H1 (cell line): ENCODE measurements around the gene MRPS30. TPM values are rescaled to one million over a fixed set of nuclear protein-coding genes. Genes with fewer than 3 reads are reported as not detected.

Experiments
- CTCF ChIA-PET: fragments of 300-600 bp; sonication (Branson Sonifier 250); formaldehyde crosslinking; loops from one replicate; lab custom pipeline; 2021; ENCODE audit not compliant: partially characterized antibody; lab: Charles Lee
- POLR2A ChIA-PET: fragments of 300-600 bp; sonication (Branson Sonifier 250); formaldehyde crosslinking; loops from one replicate; lab custom pipeline; 2021; ENCODE audit warnings: inconsistent platforms; ENCODE audit not compliant: partially characterized antibody; lab: Charles Lee
- DNase-seq, 2 experiments: peaks; one replicate each; pipeline versions ENCODE4 v3.0.0 to v3.0.0-alpha.2; 2010 to 2022; ENCODE audit warnings: low spot score in 2 of 2, low read depth in 1 of 2, mixed read lengths in 1 of 2
- FAIRE-seq: peaks from 2 replicates; lab custom pipeline; 2011; peaks lifted over from hg19 to GRCh38; lab: Jason Lieb, UNC
- H2AFZ ChIP-seq: 2 replicates; pipeline ENCODE4 v1.8.1; 2012; ENCODE audit warnings: low read length, inconsistent platforms
- H2AK5ac ChIP-seq: 2 replicates; pipeline ENCODE4 v1.6.1; 2013; ENCODE audit warnings: low read depth, low read length
- H2BK120ac ChIP-seq: replicated peaks from 2 replicates; pipeline ENCODE3; 2013; ENCODE audit warnings: low read depth, low read length, inconsistent platforms
- H2BK12ac ChIP-seq: 2 replicates; pipeline ENCODE4 v1.6.1; 2013; ENCODE audit warnings: low read depth, low read length
- H2BK15ac ChIP-seq: 2 replicates; pipeline ENCODE4 v1.6.1; 2013; ENCODE audit warnings: low read length
- H2BK20ac ChIP-seq: 2 replicates; pipeline ENCODE4 v1.6.1; 2013; ENCODE audit warnings: low read length
- H2BK5ac ChIP-seq: 2 replicates; pipeline ENCODE4 v1.6.1; 2013; ENCODE audit warnings: low read depth, low read length
- H3K14ac ChIP-seq: 2 replicates; pipeline ENCODE4 v1.6.1; 2013; ENCODE audit warnings: inconsistent platforms; ENCODE audit not compliant: insufficient read length
- H3K18ac ChIP-seq: 2 replicates; pipeline ENCODE4 v1.6.1; 2013; ENCODE audit warnings: low read length; ENCODE audit errors: extremely low read depth
- H3K23ac ChIP-seq: 2 replicates; pipeline ENCODE4 v1.6.1; 2013; ENCODE audit warnings: inconsistent platforms; ENCODE audit not compliant: insufficient read length
- H3K23me2 ChIP-seq: 2 replicates; pipeline ENCODE4 v1.6.1; 2013; ENCODE audit warnings: low read depth, low read length
- H3K27ac ChIP-seq: 2 replicates; pipeline ENCODE4 v1.6.1; 2011; ENCODE audit warnings: low read depth, low read length, inconsistent platforms
- H3K27me3 ChIP-seq, 4 experiments: replicated peaks in 1 of 4; 1 replicate in 1 of 4; 2 replicates in 3 of 4; pipeline versions ENCODE4 v1.6.1 to v1.8.1; 2011 to 2013; ENCODE audit warnings: low read length in 3 of 4, mild to moderate bottlenecking in 3 of 4, inconsistent platforms in 2 of 4, mixed read lengths in 2 of 4, moderate library complexity in 1 of 4; ENCODE audit not compliant: control insufficient read depth in 3 of 4, insufficient read depth in 3 of 4; ENCODE audit errors: extremely low read depth in 1 of 4
- H3K36me3 ChIP-seq, 4 experiments: 2 replicates each; pipeline versions ENCODE4 v1.6.1 to v1.8.1; 2011 to 2013; ENCODE audit warnings: mild to moderate bottlenecking in 4 of 4, low read length in 3 of 4, moderate library complexity in 2 of 4, control low read depth in 1 of 4, inconsistent platforms in 1 of 4; ENCODE audit not compliant: insufficient read depth in 4 of 4, control insufficient read depth in 2 of 4
- H3K4ac ChIP-seq: replicated peaks from 2 replicates; pipeline ENCODE3; 2013; ENCODE audit warnings: low read length, low read depth, mixed read lengths, inconsistent platforms; ENCODE audit not compliant: insufficient read length
- H3K4me1 ChIP-seq, 4 experiments: replicated peaks in 1 of 4; 1 replicate in 1 of 4; 2 replicates in 3 of 4; pipeline versions ENCODE4 v1.6.1 to v1.8.1; 2011 to 2013; ENCODE audit warnings: low read length in 3 of 4, inconsistent platforms in 2 of 4, mixed read lengths in 1 of 4; ENCODE audit not compliant: insufficient read depth in 4 of 4, control insufficient read depth in 3 of 4
- H3K4me2 ChIP-seq, 2 experiments: 2 replicates each; pipeline versions ENCODE4 v1.6.1 to v1.8.1; 2011 to 2013; ENCODE audit warnings: low read depth in 2 of 2, low read length in 2 of 2, control low read depth in 1 of 2, inconsistent platforms in 1 of 2, mild to moderate bottlenecking in 1 of 2; ENCODE audit not compliant: insufficient read depth in 1 of 2
- H3K4me3 ChIP-seq, 4 experiments: fragments of 200-600, 300-600 bp in 1 of 4; sonication (generic), shearing (Covaris generic), sonication (Bioruptor Twin) in 1 of 4; 2 replicates each; pipeline versions ENCODE4 v1.5.1 to v1.8.1; 2011 to 2016; ENCODE audit warnings: low read length in 4 of 4, low read depth in 3 of 4, control low read depth in 2 of 4, inconsistent platforms in 2 of 4, mild to moderate bottlenecking in 2 of 4, mixed read lengths in 1 of 4, moderate library complexity in 1 of 4; ENCODE audit not compliant: insufficient read depth in 2 of 4; ENCODE audit errors: extremely low read depth in 1 of 4
- H3K56ac ChIP-seq: replicated peaks from 2 replicates; pipeline ENCODE3; 2013; ENCODE audit warnings: low read depth, mild to moderate bottlenecking, mixed read lengths, low read length, inconsistent platforms; ENCODE audit not compliant: insufficient read length
- H3K79me1 ChIP-seq: 2 replicates; pipeline ENCODE4 v1.6.1; 2013; ENCODE audit warnings: low read depth, low read length, control low read depth
- H3K79me2 ChIP-seq, 2 experiments: 2 replicates each; pipeline versions ENCODE4 v1.6.1 to v1.8.1; 2012 to 2013; ENCODE audit warnings: low read length in 2 of 2, mild to moderate bottlenecking in 2 of 2, inconsistent platforms in 1 of 2; ENCODE audit not compliant: insufficient read depth in 2 of 2, control insufficient read depth in 1 of 2
- H3K9ac ChIP-seq, 4 experiments: replicated peaks in 1 of 4; 1 replicate in 1 of 4; 2 replicates in 3 of 4; pipeline versions ENCODE4 v1.6.1 to v1.8.1; 2011 to 2013; ENCODE audit warnings: low read depth in 3 of 4, low read length in 3 of 4, control low read depth in 2 of 4, mild to moderate bottlenecking in 2 of 4, moderate library complexity in 2 of 4, inconsistent platforms in 1 of 4; ENCODE audit errors: extremely low read depth in 1 of 4
- H3K9me3 ChIP-seq, 2 experiments: 2 replicates each; pipeline versions ENCODE4 v1.6.1 to v1.8.1; 2012 to 2013; ENCODE audit warnings: mild to moderate bottlenecking in 2 of 2, moderate library complexity in 2 of 2, control low read depth in 1 of 2, inconsistent platforms in 1 of 2, low read depth in 1 of 2, low read length in 1 of 2, mixed read lengths in 1 of 2; ENCODE audit not compliant: insufficient read depth in 2 of 2
- H4K20me1 ChIP-seq, 2 experiments: replicated peaks in 1 of 2; 2 replicates each; pipeline versions ENCODE3 to v1.8.1; 2011 to 2013; ENCODE audit warnings: inconsistent platforms in 2 of 2, low read length in 2 of 2, mild to moderate bottlenecking in 1 of 2; ENCODE audit not compliant: insufficient read depth in 2 of 2, control insufficient read depth in 1 of 2
- H4K5ac ChIP-seq: 2 replicates; pipeline ENCODE4 v1.6.1; 2013; ENCODE audit warnings: low read length, low read depth, mixed read lengths, inconsistent platforms; ENCODE audit not compliant: insufficient read length
- H4K8ac ChIP-seq: 2 replicates; pipeline ENCODE4 v1.8.0; 2013; ENCODE audit warnings: mild to moderate bottlenecking, moderate library complexity, low read length, inconsistent platforms; ENCODE audit not compliant: insufficient read depth; ENCODE audit errors: extremely low read depth
- H4K91ac ChIP-seq: replicated peaks from 2 replicates; pipeline ENCODE3; 2013; ENCODE audit warnings: low read length, mixed read lengths, inconsistent platforms; ENCODE audit not compliant: insufficient read length
- CBX8 ChIP-seq: fragments of 300-800, 300-1000 bp; sonication (generic); IDR thresholded peaks from 2 replicates; pipeline ENCODE4 v1.7.1; 2016; ENCODE audit warnings: low read depth, low read length, borderline replicate concordance
- CHD1 ChIP-seq: IDR thresholded peaks from 2 replicates; pipeline ENCODE4 v1.6.1; 2012; ENCODE audit warnings: low read depth, low read length, improper control_type of control experiment
- EGR1 ChIP-seq: IDR thresholded peaks from 2 replicates; pipeline ENCODE4 v1.6.1; 2011; ENCODE audit warnings: low read depth, low read length, borderline replicate concordance
- POU5F1 ChIP-seq: IDR thresholded peaks from 2 replicates; pipeline ENCODE4 v1.6.1; 2011; ENCODE audit warnings: low read depth, mild to moderate bottlenecking, low read length, moderate library complexity
- RNF2 ChIP-seq: fragments of 200-900, 300-1000 bp; sonication (generic); IDR thresholded peaks from 2 replicates; pipeline ENCODE4 v1.7.1; 2016; ENCODE audit warnings: borderline replicate concordance, low read depth, mild to moderate bottlenecking, antibody characterized with exemption, low read length; ENCODE audit not compliant: poor library complexity, severe bottlenecking; ENCODE audit errors: missing control alignments
- SIN3A ChIP-seq, 2 experiments: IDR thresholded peaks in 1 of 2; conservative IDR thresholded peaks in 1 of 2; 2 replicates each; pipeline ENCODE4 v1.6.1; 2011 to 2012; ENCODE audit warnings: low read length in 2 of 2, improper control_type of control experiment in 1 of 2, low read depth in 1 of 2, mild to moderate bottlenecking in 1 of 2
- SIX5 ChIP-seq: IDR thresholded peaks from 2 replicates; pipeline ENCODE4 v1.6.1; 2011; ENCODE audit warnings: mild to moderate bottlenecking, low read depth, low read length
- SP1 ChIP-seq: IDR thresholded peaks from 2 replicates; pipeline ENCODE4 v1.6.1; 2011; ENCODE audit warnings: low read depth, low read length
- TAF7 ChIP-seq: optimal IDR thresholded peaks from 2 replicates; pipeline ENCODE3; 2011; ENCODE audit warnings: low read depth, mild to moderate bottlenecking, inconsistent platforms, low read length, moderate library complexity, borderline replicate concordance
- TCF12 ChIP-seq: IDR thresholded peaks from 2 replicates; pipeline ENCODE4 v1.6.1; 2011; ENCODE audit warnings: low read depth, mild to moderate bottlenecking, low read length
- YY1 ChIP-seq: IDR thresholded peaks from 2 replicates; pipeline ENCODE4 v1.6.1; 2011; ENCODE audit warnings: low read depth, mild to moderate bottlenecking, low read length
- whole genome bisulfite sequencing, 2 experiments: shearing (Covaris generic) in 1 of 2; methylation state at CpG; one replicate each; pipeline versions ENCODE4 v1.1.6 to v1.1.7; 2013 to 2015; ENCODE audit warnings: low lambda C conversion rate in 2 of 2, mixed read lengths in 2 of 2, inconsistent platforms in 1 of 2, low coverage in 1 of 2, missing lambda C conversion rate in 1 of 2; ENCODE audit not compliant: insufficient replicate concordance in 2 of 2, insufficient coverage in 1 of 2, insufficient read length in 1 of 2; ENCODE audit errors: extremely low coverage in 1 of 2, missing lambda C conversion rate in 1 of 2; 5-methylcytosine and 5-hydroxymethylcytosine counted together
- polyA plus RNA-seq, 7 experiments: library from polyadenylated mRNA; depleted of rRNA in 3 of 7; stranded (reverse) in 5 of 7; unstranded in 2 of 7; fragments of >200 nt in 5 of 7; fragments of 200-250 nt in 2 of 7; gene quantifications; 1 replicate in 5 of 7; 2 replicates in 1 of 7; 4 replicates in 1 of 7; pipeline versions ENCODE4 v1.2.1 to v1.2.3, GENCODE V29; 2011 to 2013; ENCODE audit warnings: missing spikeins in 2 of 7, mixed read lengths in 2 of 7
- total RNA-seq: library from RNA; stranded (reverse); fragmentation: NEBNext Ultra II Directional; extraction: Animal tissue kit (Norgen Biotek cat#: 25700); gene quantifications from 2 replicates; pipeline ENCODE4 v1.2.1, GENCODE V29; 2021
- TF ChIP-seq, protein P1 (sequence below): IDR thresholded peaks from 2 replicates; pipeline ENCODE4 v1.6.1; 2012; ENCODE audit warnings: inconsistent platforms
- TF ChIP-seq, protein P2 (sequence below): IDR thresholded peaks from 2 replicates; pipeline ENCODE4 v1.6.1; 2011; ENCODE audit warnings: low read depth, mild to moderate bottlenecking, low read length; ENCODE audit not compliant: insufficient read depth

The MRPS30 gene
- total and polyA plus RNA-seq, 2 of the 8 experiments (the other 6 are each of a cell fraction or from before 2014, with no cell fraction given), result 61.9 to 85.2 TPM

DNA sequence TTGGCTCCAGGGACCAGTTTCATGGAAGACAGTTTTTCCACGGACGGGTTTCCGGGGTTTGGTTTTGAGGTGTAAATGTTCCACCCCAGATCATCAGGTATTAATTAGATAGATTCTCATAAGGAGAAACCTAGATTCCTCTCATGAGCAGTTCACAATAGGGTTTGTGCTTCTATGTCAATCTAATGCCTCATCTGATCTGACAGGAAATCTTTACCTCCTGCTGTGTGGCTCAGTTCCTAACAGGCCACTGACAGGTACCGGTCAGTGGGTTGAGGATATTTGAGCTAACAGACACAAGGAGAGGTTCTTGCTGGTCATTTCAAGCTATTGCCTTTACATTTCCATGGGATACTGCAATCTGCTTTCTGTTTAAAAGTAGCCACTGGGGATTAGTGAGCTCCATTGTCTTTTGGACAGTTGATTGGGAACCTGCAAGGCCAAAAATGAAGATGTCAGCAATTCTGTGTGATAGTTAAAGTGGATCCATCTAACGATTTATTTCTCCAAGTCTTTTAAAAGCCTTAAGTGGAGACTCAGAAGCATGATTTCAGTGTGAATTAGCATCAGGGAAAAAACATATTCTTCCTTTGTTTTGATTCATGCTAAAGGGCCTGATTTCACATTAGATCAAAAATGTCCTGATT is 38.6 kb downstream of the MRPS30 start:
- Histone ChIP-seq H3K27ac (no peak overlapping the region), H3K18ac (no peak overlapping the region), H2BK15ac (no peak overlapping the region), H3K9me3 (no peaks in the 10 kb centered on the region), H3K4me3 (no peak overlapping the region), H3K23ac (no peak overlapping the region), H3K56ac (no peak overlapping the region), H2BK120ac (no peak overlapping the region), H2AK5ac (no peak overlapping the region), H4K91ac (no peak overlapping the region), H2BK5ac (no peak overlapping the region), H3K4me2 (no peak overlapping the region), H3K9ac (no peak overlapping the region), H3K4me1 (no peaks in the 10 kb centered on the region), H3K36me3 (no peaks in the 10 kb centered on the region), H3K79me1 (no peaks in the 10 kb centered on the region), H4K8ac (no peak overlapping the region), H2AFZ (no peak overlapping the region), H3K14ac (no peak overlapping the region), H3K4ac (no peak overlapping the region), H4K5ac (no peak overlapping the region), H3K79me2 (no peaks in the 10 kb centered on the region), H2BK12ac (no peak overlapping the region), H4K20me1 (no peaks in the 10 kb centered on the region), H2BK20ac (no peak overlapping the region), H3K23me2 (no peaks in the 10 kb centered on the region), H3K27me3 (no peaks in the 10 kb centered on the region)
- FAIRE-seq (no peak), DNase-seq (no peak)
- 93% methylated on average over 5 of the region's 5 CpGs; no CpG with 5 or more reads in 1 of the 2 experiments for WGBS, 2 experiments
- ChIA-PET POLR2A (no interaction called here), CTCF (interaction anchor here (1.4 to 1.7 kb wide), 2 partner anchors 15 to 243 kb away, joined by 3 to 5 read pairs; no protein-coding TSS in a partner anchor)
- TF ChIP-seq, protein P1, sequence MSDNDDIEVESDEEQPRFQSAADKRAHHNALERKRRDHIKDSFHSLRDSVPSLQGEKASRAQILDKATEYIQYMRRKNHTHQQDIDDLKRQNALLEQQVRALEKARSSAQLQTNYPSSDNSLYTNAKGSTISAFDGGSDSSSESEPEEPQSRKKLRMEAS, result no peak
- TF ChIP-seq EGR1 (no peak), SIN3A (conservative IDR thresholded peaks at IDR 0.05 in 1 of 2, IDR thresholded peaks at IDR 0.05 in 1 of 2; ENCODE audit: low read depth in 1 of 2, low read length in 2 of 2) (no peak), POU5F1 (no peak), SP1 (no peak), CHD1 (no peak), TAF7 (no peak), TCF12 (no peak), SIX5 (no peak), RNF2 (no peak), YY1 (no peak), CBX8 (no peak)
- TF ChIP-seq, protein P2, sequence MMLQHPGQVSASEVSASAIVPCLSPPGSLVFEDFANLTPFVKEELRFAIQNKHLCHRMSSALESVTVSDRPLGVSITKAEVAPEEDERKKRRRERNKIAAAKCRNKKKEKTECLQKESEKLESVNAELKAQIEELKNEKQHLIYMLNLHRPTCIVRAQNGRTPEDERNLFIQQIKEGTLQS, result no peak
